NCI-H2196 (cell line): Measurements from ENCODE around the gene SMARCD1.
A peak's percentile ranks its signal among the peaks of the same experiment; 100 is the strongest.
"Not testable (repeated sequence)": the region's sequence is repeated elsewhere in the genome, so short reads cannot be mapped to it uniquely, and the experiment has no call there.

Source experiments
- DNase-seq: peaks from one replicate; lab custom pipeline; 2025; ENCODE audit not compliant: unreplicated experiment; lab: John Stamatoyannopoulos, UW

Gene SMARCD1

DNA sequence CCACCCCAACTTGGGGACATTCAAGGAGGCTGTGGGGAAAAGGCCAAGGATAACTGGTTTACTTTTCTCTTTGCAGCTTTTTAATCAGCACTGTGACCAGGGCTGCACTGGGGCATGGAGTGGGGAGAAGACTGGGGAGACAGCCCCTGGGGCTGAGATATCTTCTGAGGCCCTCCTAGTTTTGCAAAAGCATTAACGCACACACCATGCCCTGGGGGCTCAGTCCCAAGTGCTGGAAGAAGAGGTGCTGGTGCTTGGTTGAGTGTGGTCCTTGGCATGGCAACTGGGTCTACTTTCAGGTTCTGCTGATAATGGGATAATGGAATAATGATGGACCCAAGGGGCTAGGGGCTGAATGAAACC, 9.4 kb upstream of the SMARCD1 start:
- no peak for DNase-seq

GRCh38 chr12:50077099-50077498, 8.0 kb upstream of the SMARCD1 start:
- DNase-seq: no peak

DNA sequence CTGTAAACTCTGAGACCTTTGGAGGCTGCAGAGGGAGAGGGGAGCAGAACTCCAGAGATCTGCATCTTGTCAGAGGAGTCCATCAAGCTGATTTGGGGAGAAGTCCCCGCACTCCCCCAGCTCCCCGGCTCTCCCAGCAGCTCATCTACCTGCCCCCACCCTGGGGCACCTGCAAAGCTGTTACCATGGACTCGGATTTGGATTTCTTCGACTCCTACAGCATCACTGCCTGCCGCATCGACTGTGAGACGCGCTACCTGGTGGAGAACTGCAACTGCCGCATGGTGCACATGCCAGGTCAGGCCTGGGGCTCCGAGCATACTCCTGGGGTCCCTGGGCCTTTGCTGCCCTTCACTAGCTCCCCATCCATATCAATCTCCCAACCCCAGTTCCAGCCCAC, 6.9 kb upstream of the SMARCD1 start:
- DNase-seq: no peak

DNA sequence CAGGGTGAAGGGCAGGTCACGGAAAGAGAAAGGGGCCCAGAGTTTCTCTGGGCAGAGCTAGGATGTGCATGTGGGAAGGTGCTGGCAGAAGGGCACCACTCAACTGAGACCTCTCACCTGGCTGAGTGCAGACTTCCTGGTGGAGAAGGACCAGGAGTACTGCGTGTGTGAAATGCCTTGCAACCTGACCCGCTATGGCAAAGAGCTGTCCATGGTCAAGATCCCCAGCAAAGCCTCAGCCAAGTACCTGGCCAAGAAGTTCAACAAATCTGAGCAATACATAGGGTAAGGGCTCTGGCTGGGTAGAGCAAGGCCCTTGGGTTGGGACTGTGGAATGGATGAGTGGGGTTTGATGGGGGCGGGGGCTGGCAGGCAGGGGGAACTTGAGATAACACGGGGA, 5.4 kb upstream of the SMARCD1 start:
- no peak for DNase-seq

DNA sequence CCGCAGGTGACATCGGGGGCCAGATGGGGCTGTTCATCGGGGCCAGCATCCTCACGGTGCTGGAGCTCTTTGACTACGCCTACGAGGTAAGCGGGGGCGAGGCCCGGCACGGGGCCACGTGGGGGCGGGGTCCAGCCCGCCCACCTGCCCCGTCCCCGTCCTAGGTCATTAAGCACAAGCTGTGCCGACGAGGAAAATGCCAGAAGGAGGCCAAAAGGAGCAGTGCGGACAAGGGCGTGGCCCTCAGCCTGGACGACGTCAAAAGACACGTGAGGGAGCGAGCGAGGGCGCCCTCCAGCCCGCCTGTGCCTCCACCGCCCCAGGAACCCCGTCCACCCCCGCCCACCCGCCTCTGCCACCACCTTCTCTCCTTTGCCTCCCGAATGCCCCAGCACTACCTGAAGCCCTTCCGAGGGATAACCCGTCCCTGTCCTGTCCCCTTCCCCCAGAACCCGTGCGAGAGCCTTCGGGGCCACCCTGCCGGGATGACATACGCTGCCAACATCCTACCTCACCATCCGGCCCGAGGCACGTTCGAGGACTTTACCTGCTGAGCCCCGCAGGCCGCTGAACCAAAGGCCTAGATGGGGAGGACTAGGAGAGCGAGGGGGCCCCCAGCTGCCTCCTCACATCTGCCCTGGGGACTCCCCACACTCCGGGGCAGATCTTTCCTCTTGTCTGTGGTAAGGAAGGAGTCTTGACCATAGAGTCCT, 3.9 kb upstream of the SMARCD1 start:
- no peak for DNase-seq

DNA sequence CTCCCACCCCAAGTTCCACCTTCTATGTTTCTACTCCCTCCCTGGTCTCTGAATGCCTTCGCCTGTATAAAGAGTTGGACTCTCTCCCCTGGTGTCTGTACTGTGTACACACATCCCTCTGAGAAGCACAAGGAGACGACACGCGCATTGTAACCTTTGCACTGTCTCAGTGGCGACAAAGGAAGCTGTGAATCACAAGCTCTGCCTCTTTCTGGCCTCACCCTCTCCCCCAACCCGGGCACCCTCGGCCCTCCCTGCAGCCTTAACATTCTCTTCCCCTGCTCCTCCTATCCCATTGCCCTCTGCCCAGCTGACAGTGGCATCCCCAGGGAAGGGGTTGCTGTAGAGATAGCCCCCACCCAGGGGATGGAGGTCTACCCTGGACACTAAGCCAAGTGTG, 2.5 kb upstream of the SMARCD1 start:
- no peak for DNase-seq

- DNase-seq: no peak
Measured at GRCh38 chr12:50083301-50083700, 1.8 kb upstream of the SMARCD1 start.

DNA sequence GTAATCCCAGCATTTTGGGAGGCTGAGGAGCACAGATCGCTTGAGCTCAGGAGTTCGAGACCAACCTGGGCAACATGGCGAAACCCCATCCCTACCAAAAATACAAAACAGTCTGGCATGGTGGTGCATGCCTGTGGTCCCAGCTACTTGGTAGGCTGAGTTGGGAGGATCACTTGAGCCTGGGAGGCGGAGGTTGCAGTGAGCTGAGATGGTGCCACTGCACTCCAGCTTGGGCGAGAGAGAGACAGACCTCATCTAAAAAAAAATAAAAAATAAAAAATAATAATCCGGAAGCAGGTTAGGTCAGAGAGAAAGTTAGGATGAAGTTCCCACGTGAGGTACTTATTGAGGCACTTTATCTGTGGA, 750 bp upstream of the SMARCD1 start:
- not testable (repeated sequence) for DNase-seq

- no peak for DNase-seq
Measured at GRCh38 chr12:50085615-50086072, 502 bp downstream of the SMARCD1 start.

DNA sequence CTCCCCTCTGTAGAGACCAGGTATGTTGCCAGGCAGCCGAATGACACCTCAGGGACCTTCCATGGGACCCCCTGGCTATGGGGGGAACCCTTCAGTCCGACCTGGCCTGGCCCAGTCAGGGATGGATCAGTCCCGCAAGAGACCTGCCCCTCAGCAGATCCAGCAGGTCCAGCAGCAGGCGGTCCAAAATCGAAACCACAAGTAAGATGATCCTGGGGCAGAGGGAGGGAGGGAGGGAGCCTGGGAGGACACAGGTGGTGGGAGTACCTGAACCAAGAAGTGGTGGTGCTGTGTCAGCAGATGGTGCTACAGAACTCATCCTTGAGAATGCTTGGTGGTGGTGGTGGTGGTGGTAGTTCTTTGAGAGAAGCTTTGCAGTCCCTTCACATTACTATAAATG, 1.0 kb downstream of the SMARCD1 start:
- DNase-seq: peak; percentile 31

- DNase-seq: no peak
Measured at GRCh38 chr12:50087151-50087550, 2.0 kb downstream of the SMARCD1 start.

- DNase-seq: no peak
Measured at GRCh38 chr12:50087995-50088394, 2.9 kb downstream of the SMARCD1 start.

DNA sequence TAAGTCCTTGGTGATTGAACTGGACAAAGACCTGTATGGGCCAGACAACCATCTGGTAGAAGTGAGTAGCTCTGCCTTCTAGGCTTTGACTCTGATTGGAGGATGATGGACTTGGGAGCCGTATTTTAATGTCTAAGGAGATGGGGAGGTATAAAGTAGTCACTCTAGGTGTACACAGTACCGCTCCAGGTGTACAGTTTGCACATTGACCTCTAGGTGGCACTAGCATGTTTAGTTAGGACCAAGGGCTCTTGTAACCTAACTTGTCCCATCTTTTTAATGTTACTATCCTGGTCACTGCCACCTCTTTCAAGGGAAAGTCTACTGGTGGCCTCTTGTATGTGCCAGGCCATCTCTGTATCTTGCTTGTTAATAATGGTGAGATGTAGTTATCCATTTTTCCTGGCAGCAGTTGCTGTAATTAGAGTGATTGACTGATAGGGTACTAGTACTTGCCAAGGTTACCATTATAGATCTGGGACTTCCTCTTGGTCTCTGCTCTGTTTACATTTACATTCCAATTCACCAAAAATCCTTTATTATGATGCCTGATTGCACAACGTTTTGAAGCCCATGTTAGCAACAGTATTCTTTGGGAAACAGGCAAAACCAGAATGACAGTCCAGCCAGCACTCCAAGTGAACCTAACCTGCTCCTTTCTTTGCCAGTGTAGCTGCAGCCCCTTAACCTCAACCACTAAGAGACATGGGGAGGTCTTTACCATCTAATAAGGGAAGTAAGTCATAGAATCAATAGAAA, 3.6 kb downstream of the SMARCD1 start:
- peak; percentile 87 for DNase-seq

- DNase-seq: no peak
Measured at GRCh38 chr12:50089730-50090129, 4.6 kb downstream of the SMARCD1 start.

GRCh38 chr12:50090391-50090790, 5.2 kb downstream of the SMARCD1 start:
- no peak for DNase-seq

DNA sequence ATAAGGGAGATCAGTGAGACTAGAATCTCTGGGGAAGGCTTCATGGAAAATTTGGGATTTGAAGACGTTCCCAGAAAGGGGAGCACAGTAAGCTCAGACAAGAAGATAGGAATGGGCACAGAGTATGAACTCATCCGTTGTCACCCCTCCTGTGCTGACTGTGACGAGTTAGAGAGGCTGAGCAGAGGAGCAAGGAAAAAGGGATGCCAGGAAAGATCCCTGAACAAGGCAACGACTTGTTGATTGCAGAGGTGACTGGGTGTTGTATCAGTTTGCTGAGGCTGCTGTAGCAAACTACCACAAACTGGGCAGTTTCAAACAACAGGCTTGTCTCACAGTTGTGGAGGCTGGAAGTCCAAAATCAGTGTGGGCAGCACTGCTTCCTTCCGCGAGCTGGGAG, 12.8 kb downstream of the SMARCD1 start:
- no peak for DNase-seq

DNA sequence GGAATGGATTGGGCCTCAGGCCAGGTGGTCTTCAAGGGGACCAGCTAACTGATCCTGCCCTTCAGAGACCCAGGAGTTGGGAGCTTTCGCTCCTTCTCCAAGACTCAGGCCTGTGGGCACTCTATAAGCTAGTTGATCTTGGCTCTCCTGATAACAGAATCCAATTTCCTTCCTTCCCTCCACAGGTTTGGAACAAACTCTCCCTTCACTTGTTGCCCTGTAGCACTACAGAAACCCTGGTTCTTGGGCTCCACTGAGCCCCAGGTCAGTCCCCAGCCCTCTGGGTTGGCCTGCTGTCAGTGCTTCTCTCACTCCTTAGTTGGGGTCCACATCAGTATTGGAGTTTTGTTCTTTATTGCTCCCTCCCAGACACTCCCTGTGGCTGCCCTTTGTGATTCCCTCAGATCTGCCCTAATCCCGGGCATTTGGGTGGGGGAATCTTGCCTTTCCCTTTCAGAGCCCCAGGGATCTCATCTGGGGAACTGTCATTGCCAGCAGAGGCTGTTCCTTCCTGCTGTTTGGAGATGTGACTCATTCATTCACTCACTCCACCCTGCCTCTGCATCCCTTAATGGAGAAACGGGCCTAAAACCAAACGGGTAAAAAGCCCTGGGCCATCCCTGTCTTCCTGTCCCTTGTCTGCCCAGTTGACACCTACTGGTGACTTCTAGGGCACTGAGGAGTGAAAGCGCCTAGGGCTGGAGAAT, 14.3 kb downstream of the SMARCD1 start:
- DNase-seq: no peak

- DNase-seq: no peak
Measured at GRCh38 chr12:50100561-50100960, 15.4 kb downstream of the SMARCD1 start.

DNA sequence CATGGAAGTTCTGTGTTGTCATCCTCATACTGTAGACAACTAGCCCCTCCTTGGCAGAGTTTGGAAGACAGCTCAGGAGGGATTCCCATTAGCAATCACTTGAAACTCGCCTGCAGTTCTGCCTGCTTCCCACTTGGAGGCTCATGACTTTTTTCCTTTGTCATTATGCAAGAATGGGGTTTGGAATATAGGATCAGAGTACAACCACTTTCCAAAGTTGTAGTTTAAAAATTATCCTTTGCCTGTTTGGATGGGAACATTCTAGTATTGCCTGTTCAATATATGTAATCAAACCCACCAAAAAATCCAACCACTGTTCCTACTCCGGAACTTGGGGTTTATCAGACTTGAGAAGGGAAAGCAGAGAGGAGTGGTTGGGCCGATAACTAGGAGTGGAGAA, 16.5 kb downstream of the SMARCD1 start:
- DNase-seq: peak; percentile 27

- no peak for DNase-seq
Measured at GRCh38 chr12:50102131-50102531, 17.0 kb downstream of the SMARCD1 start.

DNA sequence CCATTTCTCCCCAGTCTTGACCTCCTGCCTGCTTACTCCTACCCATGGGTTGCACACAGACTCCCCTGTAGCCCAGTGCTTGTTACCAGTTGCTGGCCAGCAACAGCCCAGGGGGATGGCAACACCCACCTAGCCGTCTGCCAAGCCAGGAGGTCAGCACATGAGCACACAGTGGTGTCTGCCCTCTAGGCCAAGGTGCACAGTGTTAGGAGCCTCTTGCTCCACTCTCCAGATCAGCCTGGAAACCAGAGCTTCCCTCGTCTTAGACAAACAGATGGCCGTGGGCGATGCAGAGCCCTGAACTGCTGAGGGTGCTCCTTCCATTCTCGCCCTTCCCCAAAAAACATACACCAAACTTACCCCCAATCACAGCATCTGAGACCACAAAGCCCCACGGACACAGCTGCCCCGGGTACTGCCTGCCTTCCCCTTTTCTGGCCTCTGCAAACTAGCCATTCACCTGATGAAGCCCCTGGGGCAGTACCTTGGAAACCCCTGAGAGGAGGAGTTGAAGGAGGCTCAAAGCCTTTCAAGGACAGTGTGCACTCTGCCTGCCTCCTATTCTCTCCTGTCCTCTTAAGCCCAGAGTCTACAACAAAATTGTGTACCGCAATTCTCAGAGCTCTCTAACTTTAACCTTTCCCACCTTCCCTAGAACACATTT, 17.6 kb downstream of the SMARCD1 start:
- DNase-seq: no peak

GRCh38 chr12:50103351-50103750, 18.2 kb downstream of the SMARCD1 start:
- DNase-seq: no peak
